IMR-90 (cell line): ENCODE data around the gene NRXN2. TPM values are rescaled to one million over a fixed set of nuclear protein-coding genes. Genes with fewer than 3 reads are reported as not detected.

Source experiments
- ATAC-seq: fragments of 200-7000 bp; cut with Tn5 transposase; 2 replicates; pipeline ENCODE4 v1.9.1; 2020; ENCODE audit warnings: low read depth, mild to moderate bottlenecking, moderate library complexity
- BruUV-seq: library from RNA; stranded (reverse); fragments of 400-500 nt; replicated peaks from 2 replicates; lab custom pipeline; 2021; lab: Mats Ljungman, UMichigan
- CTCF ChIA-PET: fragments of 300-600 bp; formaldehyde crosslinking; extraction: SDS; loops from one replicate; lab custom pipeline; 2021; ENCODE audit warnings: antibody characterized with exemption; lab: Yijun Ruan, JAX
- POLR2A ChIA-PET: fragments of 300-600 bp; sonication (Branson Sonifier 250); formaldehyde crosslinking; loops from one replicate; lab custom pipeline; 2022; ENCODE audit warnings: antibody characterized with exemption; ENCODE audit not compliant: unreplicated experiment; lab: Charles Lee
- DNase-seq: peaks from one replicate; pipeline ENCODE4 v3.0.0; 2013
- H2AFZ ChIP-seq: replicated peaks from 2 replicates; pipeline ENCODE3; 2013; ENCODE audit warnings: low read length, mild to moderate bottlenecking; ENCODE audit not compliant: poor library complexity
- H2AK5ac ChIP-seq: 2 replicates; pipeline ENCODE4 v1.6.1; 2013; ENCODE audit warnings: low read depth, low read length, inconsistent platforms
- H2AK9ac ChIP-seq: replicated peaks from 2 replicates; pipeline ENCODE3; 2013; ENCODE audit warnings: mild to moderate bottlenecking, low read depth, low read length, moderate library complexity; ENCODE audit not compliant: poor library complexity
- H2BK120ac ChIP-seq: 2 replicates; pipeline ENCODE4 v1.6.1; 2013; ENCODE audit warnings: low read depth, low read length, inconsistent platforms
- H2BK15ac ChIP-seq: 3 replicates; pipeline ENCODE4 v1.6.1; 2013; ENCODE audit warnings: low read depth, low read length, inconsistent platforms
- H2BK20ac ChIP-seq: 2 replicates; pipeline ENCODE4 v1.6.1; 2013; ENCODE audit warnings: low read depth, mild to moderate bottlenecking, inconsistent platforms, low read length, moderate library complexity
- H2BK5ac ChIP-seq: 2 replicates; pipeline ENCODE4 v1.6.1; 2013; ENCODE audit warnings: mild to moderate bottlenecking, low read depth, low read length, inconsistent platforms; ENCODE audit not compliant: poor library complexity, severe bottlenecking
- H3K14ac ChIP-seq: replicated peaks from 2 replicates; pipeline ENCODE4 v1.6.1; 2013; ENCODE audit warnings: low read depth, low read length, inconsistent platforms
- H3K18ac ChIP-seq: 2 replicates; pipeline ENCODE4 v1.6.1; 2013; ENCODE audit warnings: low read depth, low read length, control low read depth
- H3K23ac ChIP-seq: 2 replicates; pipeline ENCODE4 v1.6.1; 2013; ENCODE audit warnings: low read depth, low read length, inconsistent platforms
- H3K27ac ChIP-seq: 2 replicates; pipeline ENCODE4 v1.5.1; 2013; ENCODE audit warnings: mild to moderate bottlenecking, control low read depth, low read length; ENCODE audit not compliant: insufficient read depth
- H3K27me3 ChIP-seq: 2 replicates; pipeline ENCODE4 v1.6.1; 2013; ENCODE audit warnings: low read length; ENCODE audit not compliant: control insufficient read depth, insufficient read depth
- H3K36me3 ChIP-seq: 2 replicates; pipeline ENCODE4 v1.6.1; 2013; ENCODE audit warnings: low read length, mixed read lengths; ENCODE audit not compliant: control insufficient read depth, insufficient read depth
- H3K4ac ChIP-seq: 2 replicates; pipeline ENCODE4 v1.6.1; 2013; ENCODE audit warnings: low read depth, low read length, inconsistent platforms
- H3K4me1 ChIP-seq: 2 replicates; pipeline ENCODE4 v1.6.1; 2013; ENCODE audit warnings: low read length, mixed read lengths; ENCODE audit not compliant: control insufficient read depth, insufficient read depth
- H3K4me2 ChIP-seq: 2 replicates; pipeline ENCODE4 v1.6.1; 2013; ENCODE audit warnings: low read depth, mild to moderate bottlenecking, control low read depth, low read length, moderate library complexity
- H3K4me3 ChIP-seq: 2 replicates; pipeline ENCODE4 v1.5.1; 2013; ENCODE audit warnings: low read depth, mild to moderate bottlenecking, control low read depth, low read length, moderate library complexity; ENCODE audit not compliant: insufficient read depth
- H3K56ac ChIP-seq: 2 replicates; pipeline ENCODE4 v1.6.1; 2013; ENCODE audit warnings: low read length, inconsistent platforms; ENCODE audit not compliant: insufficient read depth; ENCODE audit errors: extremely low read depth
- H3K79me1 ChIP-seq, 2 experiments: 2 replicates each; pipeline ENCODE4 v1.6.1; 2013; ENCODE audit warnings: low read length in 2 of 2, inconsistent platforms in 1 of 2, low read depth in 1 of 2
- H3K9ac ChIP-seq: 2 replicates; pipeline ENCODE4 v1.6.1; 2013; ENCODE audit warnings: low read depth, low read length, control low read depth
- H3K9me1 ChIP-seq: 2 replicates; pipeline ENCODE4 v1.6.1; 2013; ENCODE audit warnings: low read length, inconsistent platforms; ENCODE audit not compliant: insufficient read depth
- H3K9me3 ChIP-seq: 2 replicates; pipeline ENCODE4 v1.6.1; 2013; ENCODE audit warnings: low read length; ENCODE audit not compliant: control insufficient read depth, insufficient read depth
- H4K20me1 ChIP-seq: 2 replicates; pipeline ENCODE4 v1.6.1; 2013; ENCODE audit warnings: low read length, inconsistent platforms; ENCODE audit not compliant: insufficient read depth
- H4K5ac ChIP-seq: 2 replicates; pipeline ENCODE4 v1.6.1; 2013; ENCODE audit warnings: mild to moderate bottlenecking, low read depth, low read length, control low read depth
- H4K8ac ChIP-seq, 2 experiments: 2 replicates each; pipeline ENCODE4 v1.6.1; 2013; ENCODE audit warnings: low read depth in 2 of 2, low read length in 2 of 2, control low read depth in 1 of 2, inconsistent platforms in 1 of 2
- H4K91ac ChIP-seq: 2 replicates; pipeline ENCODE4 v1.6.1; 2013; ENCODE audit warnings: low read depth, low read length, inconsistent platforms; ENCODE audit not compliant: insufficient read depth
- BHLHE40 ChIP-seq: fragments of 150-350 bp; IDR thresholded peaks from 2 replicates; pipeline ENCODE4 v1.6.1; 2016; ENCODE audit warnings: mild to moderate bottlenecking, low read depth, low read length
- CEBPB ChIP-seq: IDR thresholded peaks from 2 replicates; pipeline ENCODE4 v1.6.1; 2012; ENCODE audit warnings: low read depth, low read length, improper control_type of control experiment
- CHD1 ChIP-seq: IDR thresholded peaks from 2 replicates; pipeline ENCODE4 v1.6.1; 2012; ENCODE audit warnings: low read depth, low read length, improper control_type of control experiment
- ELK1 ChIP-seq: fragments of 150-350 bp; IDR thresholded peaks from 2 replicates; pipeline ENCODE4 v1.6.1; 2016; ENCODE audit warnings: low read depth, mild to moderate bottlenecking, low read length, moderate library complexity, borderline replicate concordance
- FOS ChIP-seq: fragments of 150-350 bp; IDR thresholded peaks from 2 replicates; pipeline ENCODE4 v1.6.1; 2016; ENCODE audit warnings: low read depth, low read length
- MAZ ChIP-seq: IDR thresholded peaks from 2 replicates; pipeline ENCODE4 v1.6.1; 2012; ENCODE audit warnings: low read depth, mild to moderate bottlenecking, low read length, improper control_type of control experiment, moderate library complexity, borderline replicate concordance
- MXI1 ChIP-seq: IDR thresholded peaks from 2 replicates; pipeline ENCODE4 v1.6.1; 2012; ENCODE audit warnings: low read depth, mild to moderate bottlenecking, low read length, moderate library complexity, borderline replicate concordance
- NFE2L2 ChIP-seq: fragments of 150-350 bp; IDR thresholded peaks from 2 replicates; pipeline ENCODE4 v1.6.1; 2016; ENCODE audit warnings: low read depth, mild to moderate bottlenecking, low read length
- RAD21 ChIP-seq: IDR thresholded peaks from 2 replicates; pipeline ENCODE4 v1.6.1; 2012; ENCODE audit warnings: low read length, improper control_type of control experiment
- RCOR1 ChIP-seq: IDR thresholded peaks from 2 replicates; pipeline ENCODE4 v1.6.1; 2012; ENCODE audit warnings: mild to moderate bottlenecking, low read length, improper control_type of control experiment; ENCODE audit not compliant: insufficient replicate concordance
- RFX5 ChIP-seq: IDR thresholded peaks from 2 replicates; pipeline ENCODE4 v1.8.0; 2012; ENCODE audit warnings: low read depth, mild to moderate bottlenecking, low read length, moderate library complexity
- WGBS, 2 experiments: methylation state at CpG; one replicate each; pipeline versions ENCODE4 v1.1.5 to v1.1.7; 2013; ENCODE audit warnings: missing lambda C conversion rate in 2 of 2; ENCODE audit not compliant: insufficient read length in 1 of 2; ENCODE audit errors: extremely low coverage in 2 of 2; 5-methylcytosine and 5-hydroxymethylcytosine counted together
- dilution Hi-C: fragments of 300-500 bp; cut with HindIII; formaldehyde crosslinking; loops from one replicate; pipeline ENCODE4 v1.14.3; 2018; ENCODE audit warnings: low sequenced_read_pairs; ENCODE audit not compliant: unreplicated experiment
- in situ Hi-C: fragments of 300-500 bp; cut with MboI; formaldehyde crosslinking; loops from 3 replicates; pipeline ENCODE4 v1.14.3; 2019; ENCODE audit warnings: low sequenced_read_pairs, inconsistent platforms, mixed read lengths
- intact Hi-C: fragments of 100-400 bp; cut with micrococcal nuclease; formaldehyde crosslinking; loops from 2 replicates; pipeline ENCODE4 v1.10.0; 2022
- polyA plus RNA-seq, 3 experiments: library from polyadenylated mRNA; depleted of rRNA; stranded (reverse); fragments of >200 nt; gene quantifications; 2 replicates each; pipeline ENCODE4 v1.2.3, GENCODE V29; 2012; ENCODE audit warnings: low replicate concordance in 1 of 3
- total RNA-seq: library from RNA; depleted of rRNA; stranded (reverse); fragments of >200 nt; gene quantifications from 2 replicates; pipeline ENCODE4 v1.2.3, GENCODE V29; 2012

The NRXN2 gene
- total and polyA plus RNA-seq, 2 of the 4 experiments (the other 2 are of a cell fraction) = 0.18 to 0.22 TPM

GRCh38 chr11:64619196-64619595 lies 103.8 kb downstream of the NRXN2 start:
- in situ Hi-C loops = no loop called here
- Histone ChIP-seq H3K27me3 (peaks cover 25% of the 10 kb centered on the region; the same call in 1 of the 2 replicates), H3K56ac (no peak overlapping the region), H4K5ac (no peak overlapping the region), H3K9ac (no peak overlapping the region), H3K4me1 (no peaks in the 10 kb centered on the region), H3K4ac (no peak overlapping the region), H3K79me1 (no peaks in the 10 kb centered on the region), H3K36me3 (no peaks in the 10 kb centered on the region), H3K4me3 (no peak overlapping the region), H2AK5ac (no peak overlapping the region), H3K9me1 (no peaks in the 10 kb centered on the region), H3K27ac (no peak overlapping the region), H4K91ac (no peak overlapping the region), H3K18ac (no peak overlapping the region), H3K4me2 (no peak overlapping the region), H2AFZ (peak overlapping the region; percentile 64), H3K23ac (no peak overlapping the region), H2BK5ac (no peak overlapping the region), H4K8ac (no peak overlapping the region), H2BK15ac (no peak overlapping the region), H3K14ac (no peak overlapping the region), H4K20me1 (no peaks in the 10 kb centered on the region; the same call in 1 of the 2 replicates), H2BK20ac (no peak overlapping the region), H2BK120ac (no peak overlapping the region), H3K9me3 (no peaks in the 10 kb centered on the region), H2AK9ac (no peak overlapping the region)
- DNase-seq (no peak), ATAC-seq (no peak)
- intact Hi-C loops = no loop called here
- TF ChIP-seq NFE2L2 (no peak), RFX5 (no peak), BHLHE40 (no peak), CEBPB (no peak), MAZ (no peak), RAD21 (no peak), FOS (no peak), CHD1 (no peak), RCOR1 (no peak), ELK1 (no peak), MXI1 (no peak)
- dilution Hi-C loops = no loop called here
- CTCF ChIA-PET = no interaction called here
- no TSS peak for BruUV-seq
- POLR2A ChIA-PET = no interaction called here
- WGBS, 2 experiments = 50% methylated on average over 1 of the region's 4 CpGs; no CpG with 5 or more reads in 1 of the 2 experiments
